ENCODE data around the gene PLEKHA5.

PLEKHA5 gene

DNA sequence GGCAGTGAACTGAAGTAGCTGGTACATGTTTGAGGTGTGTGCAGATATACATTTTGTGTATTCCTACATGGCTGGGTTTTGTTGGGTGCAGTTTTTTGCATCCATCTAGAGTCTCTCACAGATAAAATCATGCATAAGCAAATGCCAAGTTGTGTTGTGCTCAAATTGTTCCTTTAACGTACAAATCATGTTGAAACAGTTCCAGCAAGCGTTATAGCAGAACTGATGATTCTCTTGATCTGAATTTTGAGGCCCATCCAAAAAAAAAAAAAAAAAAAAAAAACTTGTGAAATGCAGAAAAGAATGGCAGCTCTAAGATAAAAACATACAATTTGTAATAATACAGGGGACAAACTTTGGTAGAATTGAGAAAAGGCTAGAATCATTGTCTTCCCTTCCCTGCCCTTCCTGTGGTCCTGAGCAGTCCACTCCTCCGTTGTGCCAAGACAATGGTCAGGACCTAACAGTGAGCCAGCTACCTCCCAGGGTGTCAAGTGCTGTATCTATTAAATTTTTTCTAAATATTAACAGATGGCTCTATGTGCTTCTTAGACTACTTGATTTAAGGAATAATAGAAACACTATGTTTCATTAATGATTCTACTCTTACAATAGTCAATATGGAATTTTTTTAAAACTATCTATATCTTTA is 122.1 kb downstream of the PLEKHA5 start:
- DNase-seq (ENCODE audit: low spot score in 2 of 2): no peak
- no peaks in the 10 kb centered on the region for H3K27me3 Mint-ChIP-seq
- no peak overlapping the region for H3K4me3 Mint-ChIP-seq
- H3K36me3 Mint-ChIP-seq: no peaks in the 10 kb centered on the region
- H3K9me3 Mint-ChIP-seq: no peaks in the 10 kb centered on the region
- no peaks in the 10 kb centered on the region for H3K4me1 Mint-ChIP-seq
- ATAC-seq (ENCODE audit: low read depth): no peak
- H3K27ac Mint-ChIP-seq: no peak overlapping the region

DNA sequence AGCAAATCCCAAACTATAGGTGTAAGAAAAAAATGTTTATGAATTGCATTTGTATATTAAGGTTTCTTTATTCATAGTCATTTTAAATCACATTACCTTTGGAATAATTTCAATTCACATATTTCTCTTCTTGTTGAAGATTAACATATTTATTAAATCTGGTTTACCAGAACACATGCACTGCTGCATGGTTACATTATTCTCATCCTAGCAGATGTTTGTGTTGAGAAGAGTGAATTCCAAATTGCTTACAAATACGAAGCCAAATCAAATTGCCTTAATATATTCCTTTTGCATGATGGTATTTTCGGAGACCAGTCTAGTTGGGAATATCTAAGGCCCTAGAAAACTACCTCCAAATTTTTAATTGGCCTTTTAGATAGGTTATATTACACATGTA is 130.6 kb downstream of the PLEKHA5 start:
- no peaks in the 10 kb centered on the region for H3K9me3 Mint-ChIP-seq
- no peaks in the 10 kb centered on the region for H3K36me3 Mint-ChIP-seq
- no peaks in the 10 kb centered on the region for H3K27me3 Mint-ChIP-seq
- no peaks in the 10 kb centered on the region for H3K4me1 Mint-ChIP-seq
- H3K4me3 Mint-ChIP-seq: no peak overlapping the region
- H3K27ac Mint-ChIP-seq: no peak overlapping the region
- ATAC-seq (ENCODE audit: low read depth) (no peak), DNase-seq (ENCODE audit: low spot score in 2 of 2) (no peak)

DNA sequence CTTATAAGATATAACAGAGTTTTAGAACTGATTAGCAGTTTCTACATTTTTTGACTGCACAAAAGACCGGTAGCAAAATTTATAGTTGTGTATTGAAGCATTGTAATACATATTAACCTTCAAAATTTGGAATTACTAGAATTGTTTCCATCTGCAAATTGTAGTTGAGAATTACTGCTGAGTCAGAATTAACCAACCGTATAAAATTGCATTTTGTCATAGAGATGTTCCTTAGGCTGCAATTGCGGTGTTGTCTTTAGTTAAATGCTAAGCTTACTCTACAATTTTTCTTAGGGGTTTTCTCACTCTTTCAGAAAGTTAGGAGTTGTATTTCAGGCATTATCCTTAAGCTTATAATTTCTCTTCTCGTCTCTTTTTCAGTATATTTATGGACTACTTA is 132.2 kb downstream of the PLEKHA5 start:
- no peaks in the 10 kb centered on the region for H3K4me1 Mint-ChIP-seq
- no peaks in the 10 kb centered on the region for H3K27me3 Mint-ChIP-seq
- DNase-seq (ENCODE audit: low spot score in 2 of 2) (no peak), ATAC-seq (ENCODE audit: low read depth) (no peak)
- no peak overlapping the region for H3K4me3 Mint-ChIP-seq
- no peaks in the 10 kb centered on the region for H3K9me3 Mint-ChIP-seq
- H3K36me3 Mint-ChIP-seq: no peaks in the 10 kb centered on the region
- H3K27ac Mint-ChIP-seq: no peak overlapping the region

DNA sequence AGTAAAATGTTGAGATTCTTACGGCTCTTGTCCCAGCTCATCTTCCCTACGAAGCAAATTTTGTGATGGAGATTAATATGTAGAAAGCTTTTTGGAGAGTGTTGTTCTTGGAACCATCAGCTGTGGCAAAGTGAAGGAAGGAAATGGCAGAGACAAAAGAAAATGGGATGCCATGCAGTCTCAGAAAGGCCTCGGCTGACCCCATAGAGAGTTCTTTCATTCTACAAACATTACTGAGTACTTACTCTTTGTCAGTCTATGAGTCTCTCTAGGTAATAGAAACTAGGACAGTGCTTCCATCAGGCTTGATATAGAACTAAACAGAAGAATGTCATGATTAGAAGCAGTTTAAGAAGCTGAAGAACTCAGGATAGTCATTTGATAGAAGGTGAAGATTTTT is 134.1 kb downstream of the PLEKHA5 start:
- ATAC-seq (ENCODE audit: low read depth): no peak
- no peak for DNase-seq (ENCODE audit: low spot score in 2 of 2)
- no peak overlapping the region for H3K27ac Mint-ChIP-seq
- H3K4me1 Mint-ChIP-seq: no peaks in the 10 kb centered on the region
- H3K27me3 Mint-ChIP-seq: no peaks in the 10 kb centered on the region
- no peaks in the 10 kb centered on the region for H3K9me3 Mint-ChIP-seq
- H3K36me3 Mint-ChIP-seq: no peaks in the 10 kb centered on the region
- no peak overlapping the region for H3K4me3 Mint-ChIP-seq

DNA sequence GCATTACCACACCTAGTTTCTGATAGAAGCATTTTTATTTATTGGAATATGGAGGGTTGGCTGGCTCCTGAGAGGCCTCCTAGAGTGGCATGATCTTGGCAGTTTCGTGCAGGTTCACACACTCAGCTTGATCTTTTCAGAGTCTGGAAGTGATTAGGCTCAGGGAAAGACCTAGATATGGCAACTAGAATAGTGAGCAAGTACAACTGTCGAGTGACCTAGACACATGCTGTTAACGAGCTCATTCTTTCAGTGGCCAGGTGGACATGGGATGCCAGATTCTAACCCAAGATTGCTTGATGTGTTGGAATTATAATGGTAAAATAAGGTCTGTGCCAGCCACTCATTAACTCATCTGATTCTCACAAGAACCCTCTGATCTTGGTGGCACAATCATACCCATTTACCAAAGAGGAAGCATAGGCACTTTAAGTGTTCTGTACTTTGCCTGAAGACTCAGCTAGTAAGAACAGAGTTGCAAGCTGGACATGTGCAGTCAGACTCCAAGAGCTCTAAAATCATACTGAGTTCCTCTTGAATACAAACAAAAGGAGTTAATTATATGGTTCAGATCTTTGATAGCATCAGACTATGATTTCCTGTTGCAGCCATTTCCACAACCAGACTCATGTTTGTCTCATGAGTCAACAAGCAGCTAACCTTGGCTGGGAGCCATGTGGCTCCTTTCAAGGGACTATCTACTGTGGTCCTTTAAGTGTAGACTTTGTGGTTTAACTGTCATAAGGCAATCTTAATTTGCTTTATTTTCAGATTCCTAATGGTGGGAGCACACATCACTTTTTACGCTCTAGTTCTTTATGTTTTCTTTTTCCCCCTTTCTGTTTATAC is 144.2 kb downstream of the PLEKHA5 start:
- no peak for DNase-seq (ENCODE audit: low spot score in 2 of 2)
- H3K36me3 Mint-ChIP-seq: no peaks in the 10 kb centered on the region
- no peak overlapping the region for H3K4me3 Mint-ChIP-seq
- no peaks in the 10 kb centered on the region for H3K27me3 Mint-ChIP-seq
- peaks cover 2% of the 10 kb centered on the region for H3K9me3 Mint-ChIP-seq
- H3K4me1 Mint-ChIP-seq: no peaks in the 10 kb centered on the region
- ATAC-seq (ENCODE audit: low read depth): no peak
- H3K27ac Mint-ChIP-seq: no peak overlapping the region

DNA sequence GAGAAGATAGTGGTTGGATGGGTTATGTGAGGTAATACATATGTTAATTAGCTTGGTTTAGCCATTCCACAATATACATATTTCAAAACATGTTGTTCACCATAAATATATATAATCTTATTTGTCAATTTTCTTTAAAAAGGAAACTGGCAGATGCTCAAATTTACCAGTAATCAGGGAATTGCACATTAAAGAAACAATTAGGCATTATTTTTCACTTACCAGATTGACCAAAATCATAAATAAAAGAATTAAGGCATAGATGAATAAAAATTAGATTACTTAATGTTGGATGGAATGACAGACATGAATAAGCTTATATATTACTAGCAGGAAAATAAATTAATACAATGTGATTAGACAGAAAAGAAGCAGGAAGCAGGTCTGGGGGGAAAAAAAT is 147.2 kb downstream of the PLEKHA5 start:
- peaks cover 2% of the 10 kb centered on the region for H3K9me3 Mint-ChIP-seq
- no peak overlapping the region for H3K27ac Mint-ChIP-seq
- H3K36me3 Mint-ChIP-seq: no peaks in the 10 kb centered on the region
- H3K27me3 Mint-ChIP-seq: no peaks in the 10 kb centered on the region
- DNase-seq (ENCODE audit: low spot score in 2 of 2) (no peak), ATAC-seq (ENCODE audit: low read depth) (no peak)
- no peak overlapping the region for H3K4me3 Mint-ChIP-seq
- H3K4me1 Mint-ChIP-seq: no peaks in the 10 kb centered on the region

DNA sequence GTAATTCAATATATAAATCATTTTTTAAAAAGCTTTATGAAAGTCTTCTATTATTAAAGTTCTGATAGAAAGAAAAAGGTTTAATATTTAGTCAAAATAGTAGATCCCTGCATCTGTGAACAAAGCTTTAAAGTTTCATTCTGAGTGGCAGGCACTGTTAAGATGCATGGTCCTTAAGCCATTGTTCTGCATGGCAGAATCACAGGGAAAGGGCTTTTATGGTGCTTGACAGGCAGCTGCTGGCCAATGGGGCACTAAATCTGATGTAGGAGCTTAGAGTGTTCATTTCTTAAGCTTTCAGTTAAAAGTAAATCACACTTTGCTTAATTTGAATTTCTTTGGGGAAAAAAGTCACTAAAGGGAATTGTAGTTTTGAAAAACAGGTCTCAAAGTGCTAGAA is 148.2 kb downstream of the PLEKHA5 start:
- H3K27ac Mint-ChIP-seq: no peak overlapping the region
- H3K4me3 Mint-ChIP-seq: no peak overlapping the region
- H3K9me3 Mint-ChIP-seq: peaks cover 2% of the 10 kb centered on the region
- no peaks in the 10 kb centered on the region for H3K4me1 Mint-ChIP-seq
- H3K27me3 Mint-ChIP-seq: no peaks in the 10 kb centered on the region
- DNase-seq (ENCODE audit: low spot score in 2 of 2) (no peak), ATAC-seq (ENCODE audit: low read depth) (no peak)
- no peaks in the 10 kb centered on the region for H3K36me3 Mint-ChIP-seq

DNA sequence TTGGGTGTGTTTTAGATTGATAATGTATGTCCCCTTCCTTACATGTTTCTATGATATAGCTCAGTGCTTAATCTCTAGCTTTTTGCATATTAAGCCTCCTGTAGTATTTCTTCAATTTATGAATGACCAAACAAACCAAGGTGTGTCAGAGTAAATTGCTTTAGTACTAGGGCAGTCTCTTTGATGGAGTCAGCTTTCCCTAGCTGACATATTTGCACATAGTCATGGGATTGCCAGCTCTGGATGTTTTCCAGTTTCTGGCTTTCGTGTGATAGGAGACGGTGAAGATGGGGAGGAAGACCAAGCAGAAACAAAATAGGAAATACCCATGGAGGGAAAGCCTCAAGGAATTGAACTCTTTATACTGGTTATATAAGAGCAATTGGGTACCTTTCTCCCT is 148.9 kb downstream of the PLEKHA5 start:
- Mint-ChIP-seq H3K9me3 (peaks cover 2% of the 10 kb centered on the region), H3K36me3 (no peaks in the 10 kb centered on the region), H3K27ac (no peak overlapping the region), H3K4me3 (no peak overlapping the region), H3K4me1 (no peaks in the 10 kb centered on the region), H3K27me3 (no peaks in the 10 kb centered on the region)
- no peak for ATAC-seq (ENCODE audit: low read depth)
- DNase-seq (ENCODE audit: low spot score in 2 of 2): no peak

DNA sequence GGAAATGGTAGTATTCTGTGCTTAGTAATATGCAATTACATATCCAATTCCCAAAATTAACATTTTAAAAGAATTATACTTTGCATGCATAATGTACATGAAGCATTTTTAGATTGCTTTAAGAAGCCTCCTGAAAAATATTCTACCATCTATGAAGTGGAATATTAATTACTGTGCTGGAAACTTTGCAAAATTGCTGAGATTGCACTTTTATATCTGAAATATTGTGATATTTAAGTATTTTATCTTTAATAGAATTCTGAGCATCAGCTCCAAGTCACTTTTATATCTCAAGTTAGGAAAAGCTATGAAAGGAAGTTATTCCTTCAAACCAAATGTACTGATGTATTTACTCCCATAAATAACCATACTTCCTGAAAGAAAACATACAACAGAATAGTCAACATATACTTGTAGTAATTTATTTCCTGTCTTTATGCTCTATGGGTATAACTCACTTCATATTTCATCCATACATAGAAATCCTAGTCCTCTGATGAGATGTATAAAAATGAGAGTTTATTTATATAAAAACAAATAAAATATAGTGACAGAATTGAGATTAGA is 152.7 kb downstream of the PLEKHA5 start:
- no peaks in the 10 kb centered on the region for H3K27me3 Mint-ChIP-seq
- ATAC-seq (ENCODE audit: low read depth) (no peak), DNase-seq (ENCODE audit: low spot score in 2 of 2) (no peak)
- H3K4me1 Mint-ChIP-seq: no peaks in the 10 kb centered on the region
- no peak overlapping the region for H3K4me3 Mint-ChIP-seq
- no peaks in the 10 kb centered on the region for H3K9me3 Mint-ChIP-seq
- no peaks in the 10 kb centered on the region for H3K36me3 Mint-ChIP-seq
- H3K27ac Mint-ChIP-seq: no peak overlapping the region

DNA sequence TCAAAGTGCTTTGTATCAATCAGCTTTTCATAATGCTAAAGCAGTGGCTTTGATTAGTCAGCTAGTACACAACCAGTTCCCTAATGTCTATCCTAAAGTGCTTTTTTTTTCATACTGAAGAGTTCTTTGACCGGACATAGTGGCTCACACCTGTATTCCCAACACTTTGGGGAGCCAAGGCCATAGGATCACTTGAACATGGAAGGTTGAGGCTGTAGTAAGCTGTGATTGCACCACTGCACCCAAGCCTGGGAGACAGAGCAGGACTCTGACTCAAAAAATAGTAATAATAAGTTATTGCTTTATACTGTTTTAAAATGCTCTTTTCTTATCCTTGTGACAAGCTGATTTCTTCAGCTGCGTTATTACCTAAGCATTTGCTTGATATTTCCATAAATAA is 155.1 kb downstream of the PLEKHA5 start:
- H3K4me1 Mint-ChIP-seq: no peaks in the 10 kb centered on the region
- no peak overlapping the region for H3K27ac Mint-ChIP-seq
- no peaks in the 10 kb centered on the region for H3K36me3 Mint-ChIP-seq
- DNase-seq (ENCODE audit: low spot score in 2 of 2) (no peak), ATAC-seq (ENCODE audit: low read depth) (no peak)
- no peak overlapping the region for H3K4me3 Mint-ChIP-seq
- H3K9me3 Mint-ChIP-seq: no peaks in the 10 kb centered on the region
- no peaks in the 10 kb centered on the region for H3K27me3 Mint-ChIP-seq

DNA sequence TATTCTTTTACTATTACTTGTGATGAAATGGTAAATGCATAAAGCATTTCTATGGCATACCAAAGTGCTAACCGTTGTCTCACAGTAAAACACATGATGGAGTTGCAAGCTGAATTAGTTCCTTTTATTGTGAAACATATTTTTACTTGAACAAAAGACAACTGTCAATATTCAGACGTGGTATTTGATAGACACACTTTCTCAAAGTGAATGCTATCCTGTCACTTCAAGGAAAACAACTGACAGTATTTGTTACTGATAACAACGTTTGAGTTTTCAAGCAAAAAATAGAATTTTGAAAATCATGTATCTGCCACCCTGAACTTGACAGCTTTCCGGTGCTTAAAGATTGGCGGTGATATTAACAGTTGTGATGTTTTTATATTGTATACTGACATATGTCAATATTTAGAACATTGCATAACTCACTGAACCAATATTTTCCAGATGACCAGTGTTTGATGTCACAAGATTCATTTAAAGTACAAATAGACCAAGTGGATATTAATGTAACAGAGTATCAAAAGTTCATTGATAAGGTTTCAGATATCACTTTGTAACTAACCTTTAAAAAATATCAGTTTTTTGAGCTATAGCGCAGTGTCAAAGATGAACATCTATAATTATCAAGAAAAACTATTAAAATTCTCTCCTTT is 156.4 kb downstream of the PLEKHA5 start:
- no peaks in the 10 kb centered on the region for H3K27me3 Mint-ChIP-seq
- H3K9me3 Mint-ChIP-seq: no peaks in the 10 kb centered on the region
- ATAC-seq (ENCODE audit: low read depth) (no peak), DNase-seq (ENCODE audit: low spot score in 2 of 2) (no peak)
- no peaks in the 10 kb centered on the region for H3K4me1 Mint-ChIP-seq
- no peak overlapping the region for H3K4me3 Mint-ChIP-seq
- no peak overlapping the region for H3K27ac Mint-ChIP-seq
- H3K36me3 Mint-ChIP-seq: no peaks in the 10 kb centered on the region

DNA sequence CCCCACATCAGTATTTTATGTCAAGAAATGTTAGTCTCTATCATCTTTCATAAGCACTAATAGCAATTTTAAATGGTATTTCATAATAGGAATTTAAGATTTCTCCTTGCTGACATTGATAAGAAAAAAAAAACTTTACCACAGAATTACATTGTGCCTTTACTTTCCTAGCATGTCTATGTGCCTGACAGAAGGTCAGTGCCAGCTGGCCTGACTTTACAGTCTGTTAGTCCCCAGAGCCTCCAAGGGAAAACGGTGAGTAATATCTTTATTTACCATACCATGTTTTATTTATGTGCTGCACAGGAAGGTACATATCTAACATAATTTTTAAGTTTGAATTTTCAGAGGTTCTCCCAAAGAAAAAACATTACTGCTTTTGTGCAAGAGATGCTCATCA is 157.8 kb downstream of the PLEKHA5 start:
- Mint-ChIP-seq H3K27ac (no peak overlapping the region), H3K4me1 (no peaks in the 10 kb centered on the region), H3K27me3 (peaks cover 3% of the 10 kb centered on the region), H3K4me3 (no peak overlapping the region), H3K9me3 (no peaks in the 10 kb centered on the region), H3K36me3 (no peaks in the 10 kb centered on the region)
- DNase-seq (ENCODE audit: low spot score in 2 of 2): no peak
- ATAC-seq (ENCODE audit: low read depth): no peak

DNA sequence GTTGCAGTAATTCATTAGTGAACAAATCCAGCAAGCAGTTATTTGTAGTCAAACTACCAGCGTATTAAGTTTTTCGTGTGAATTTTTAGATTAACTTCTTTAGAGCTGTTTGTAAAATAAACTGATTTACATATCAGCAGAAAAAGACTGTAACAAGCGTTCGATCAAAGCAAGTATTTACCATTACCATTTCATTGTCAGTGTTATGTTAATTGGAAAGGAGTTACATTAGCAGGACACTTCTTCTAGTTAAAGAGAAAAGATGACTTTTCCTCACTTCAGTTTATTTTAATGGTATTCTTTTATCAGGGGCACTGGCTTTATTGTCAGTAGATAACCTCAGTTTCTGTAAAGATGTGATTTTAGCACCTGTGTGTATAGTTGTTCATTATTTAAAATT is 158.6 kb downstream of the PLEKHA5 start:
- Mint-ChIP-seq H3K4me3 (no peak overlapping the region), H3K27me3 (peaks cover 4% of the 10 kb centered on the region), H3K4me1 (no peaks in the 10 kb centered on the region), H3K36me3 (no peaks in the 10 kb centered on the region), H3K27ac (no peak overlapping the region), H3K9me3 (no peaks in the 10 kb centered on the region)
- DNase-seq (ENCODE audit: low spot score in 2 of 2): no peak
- no peak for ATAC-seq (ENCODE audit: low read depth)

DNA sequence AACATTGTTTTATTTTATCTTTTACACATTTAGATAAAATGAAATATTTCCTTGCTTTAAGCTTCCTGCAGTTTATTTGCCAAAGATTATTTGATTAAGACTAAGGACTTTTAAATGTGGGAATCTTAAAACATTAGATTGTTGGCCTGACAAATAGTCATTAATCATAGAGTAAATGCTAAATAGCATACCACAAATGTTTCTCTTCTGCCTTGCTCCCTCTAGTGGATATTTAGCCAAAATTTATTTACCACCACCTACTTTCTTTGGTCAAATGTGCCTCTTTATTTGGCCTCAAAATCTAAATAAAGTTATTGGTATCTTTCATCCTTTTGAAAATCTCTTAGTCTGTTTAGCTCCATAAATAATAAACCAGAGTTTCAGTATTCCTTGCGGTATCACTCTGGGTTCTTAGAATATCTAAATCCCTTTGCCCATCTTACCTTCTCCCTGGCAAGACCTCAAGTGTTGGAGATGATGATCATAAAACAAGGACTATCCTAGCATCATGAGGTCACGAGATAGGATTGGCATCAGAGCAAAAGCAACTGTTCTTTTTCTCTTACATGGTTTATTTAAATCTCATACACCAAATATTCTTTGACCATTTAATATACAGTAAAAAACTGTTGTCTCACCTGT is 159.2 kb downstream of the PLEKHA5 start:
- no peaks in the 10 kb centered on the region for H3K4me1 Mint-ChIP-seq
- H3K9me3 Mint-ChIP-seq: no peaks in the 10 kb centered on the region
- H3K27ac Mint-ChIP-seq: no peak overlapping the region
- no peak for ATAC-seq (ENCODE audit: low read depth)
- H3K36me3 Mint-ChIP-seq: no peaks in the 10 kb centered on the region
- no peak for DNase-seq (ENCODE audit: low spot score in 2 of 2)
- H3K27me3 Mint-ChIP-seq: peaks cover 4% of the 10 kb centered on the region
- H3K4me3 Mint-ChIP-seq: no peak overlapping the region

Data from memory B cell (primary cell).